Measurements from ENCODE around the gene RARB. TPM values are rescaled to one million over a fixed set of nuclear protein-coding genes. Genes with fewer than 3 reads are reported as not detected.

Gene RARB
- total and polyA plus RNA-seq, 2 of the 13 experiments (the other 11 are each of a cell fraction or from before 2014, with no cell fraction given), result 0.16 TPM; not detected in 1

- Histone ChIP-seq H3K4me3 (replicated peaks in 1 of 3; ENCODE audit: insufficient read depth in 1 of 3, low read depth in 2 of 3, low read length in 3 of 3) (no peak overlapping the region), H3K36me3 (replicated peaks in 1 of 2; ENCODE audit: control insufficient read depth in 1 of 2, insufficient read depth in 2 of 2, low read length in 2 of 2) (no peaks in the 10 kb centered on the region), H3K9me3 (ENCODE audit: low read length) (no peaks in the 10 kb centered on the region), H3K4me1 (ENCODE audit: insufficient read depth, low read length) (no peaks in the 10 kb centered on the region), H3K9ac (ENCODE audit: insufficient read depth, low read depth, low read length) (no peak overlapping the region), H3K27me3 (ENCODE audit: control insufficient read depth in 1 of 2, insufficient read depth in 2 of 2, low read length in 2 of 2) (no peaks in the 10 kb centered on the region), H2AFZ (ENCODE audit: low read length) (no peak overlapping the region), H3K27ac (ENCODE audit: extremely low read length, insufficient read depth, low read length) (no peak overlapping the region), H3K4me2 (ENCODE audit: low read depth, low read length) (no peak overlapping the region), H4K20me1 (ENCODE audit: insufficient read depth, low read length) (no peaks in the 10 kb centered on the region), H3K79me2 (ENCODE audit: insufficient read depth, low read length) (no peaks in the 10 kb centered on the region)
- WGBS (ENCODE audit: low lambda C conversion rate), result 9% methylated on average over 1 of the region's 1 CpG
- ChIA-PET CTCF (ENCODE audit: low intra/inter-chr PET ratio, low total read pairs) (no interaction called here), POLR2A (no interaction called here)
- no peak for FAIRE-seq
- ATAC-seq, result no peak
- BruUV-seq (replicated peaks), result no TSS peak
- intact Hi-C loops (cut with micrococcal nuclease; ENCODE audit: unreplicated experiment), result no loop called here
- in situ Hi-C loops (cut with HindIII; ENCODE audit: extremely low pct_ligation_motif_present, low pct_unique_long_range_greater_than_20kb), result no loop called here
- no peak for DNase-seq (ENCODE audit: low spot score)
- TF ChIP-seq ARID5B (CRISPR knock-in tag; IDR thresholded peaks at IDR 0.05), result no peak
- no peak for TF ChIP-seq MIER3 (CRISPR knock-in tag; IDR thresholded peaks at IDR 0.05; ENCODE audit: borderline replicate concordance)
- no peak for TF ChIP-seq ZNF317 (CRISPR knock-in tag; IDR thresholded peaks at IDR 0.05)
- TF ChIP-seq MAFG (CRISPR knock-in tag; IDR thresholded peaks at IDR 0.05), result no peak
- TF ChIP-seq ISX (CRISPR knock-in tag; conservative IDR thresholded peaks at IDR 0.05), result no peak
- TF ChIP-seq SRF (IDR thresholded peaks at IDR 0.05; ENCODE audit: low read depth, low read length), result no peak
- TF ChIP-seq ZNF747 (CRISPR knock-in tag; IDR thresholded peaks at IDR 0.05; ENCODE audit: borderline replicate concordance), result no peak
- no peak for TF ChIP-seq IRF2 (CRISPR knock-in tag; IDR thresholded peaks at IDR 0.05)
- no peak for TF ChIP-seq TEAD3 (CRISPR knock-in tag; optimal IDR thresholded peaks at IDR 0.05; ENCODE audit: borderline replicate concordance)
- no peak for TF ChIP-seq ZNF891 (CRISPR knock-in tag; IDR thresholded peaks at IDR 0.05)
- no peak for TF ChIP-seq ZNF83 (CRISPR knock-in tag; IDR thresholded peaks at IDR 0.05; ENCODE audit: borderline replicate concordance)
- no peak for TF ChIP-seq ZFP62 (CRISPR knock-in tag; IDR thresholded peaks at IDR 0.05)
Observed at GRCh38 chr3:25556447-25556846, 128.4 kb downstream of the RARB start.

Measured in HepG2 (cell line).